Activated CD4-positive, alpha-beta T cell treated with anti-CD3 and anti-CD28 coated beads, Interleukin-2, amount 10 ng/mL, durations not matched to agents 7 days and 5 days (primary cell): ENCODE data around the gene FAM222B. TPM values are rescaled to one million over a fixed set of nuclear protein-coding genes. Genes with fewer than 3 reads are reported as not detected.

Source experiments
- CTCF ChIA-PET: fragments of 350-600 bp; sonication (Branson Sonifier 250); formaldehyde crosslinking; loops from one replicate; lab custom pipeline; 2021; ENCODE audit warnings: antibody characterized with exemption; lab: Charles Lee
- POLR2A ChIA-PET: fragments of 350-600 bp; sonication (Branson Sonifier 250); formaldehyde crosslinking; loops from one replicate; lab custom pipeline; 2021; ENCODE audit warnings: antibody characterized with exemption; lab: Charles Lee
- DNase-seq: peaks from one replicate; pipeline ENCODE4 v3.0.0-alpha.2; 2020
- H3K27ac Mint-ChIP-seq: one replicate; pipeline ENCODE4 v1.8.0; 2021; ENCODE audit warnings: mild to moderate bottlenecking, moderate library complexity, mixed read lengths
- H3K27me3 Mint-ChIP-seq: one replicate; pipeline ENCODE4 v1.8.0; 2021; ENCODE audit warnings: mixed read lengths
- H3K36me3 Mint-ChIP-seq: one replicate; pipeline ENCODE4 v1.8.0; 2021; ENCODE audit warnings: low read depth, mixed read lengths
- H3K4me1 Mint-ChIP-seq: one replicate; pipeline ENCODE4 v1.8.0; 2021; ENCODE audit warnings: mixed read lengths
- H3K4me3 Mint-ChIP-seq: one replicate; pipeline ENCODE4 v1.8.0; 2021; ENCODE audit warnings: mild to moderate bottlenecking, moderate library complexity, mixed read lengths
- H3K9me3 Mint-ChIP-seq: one replicate; pipeline ENCODE4 v1.8.0; 2021; ENCODE audit warnings: mixed read lengths
- microRNA-seq: library from miRNA; unstranded; fragments of <30 nt; microRNA quantifications from one replicate; pipeline ENCODE4 v1.2.0, GENCODE V29; 2021; ENCODE audit warnings: borderline microRNAs expressed, borderline replicate concordance
- total RNA-seq, 2 experiments: library from RNA; stranded (reverse); gene quantifications; one replicate each; pipeline ENCODE4 v1.2.3, GENCODE V29; 2021

FAM222B gene
- total RNA-seq, 2 experiments from 2014 or later = 15.7 to 17.9 TPM

GRCh38 chr17:28706471-28707338, 135.9 kb downstream of the FAM222B start:
- Mint-ChIP-seq H3K27ac (no peak overlapping the region), H3K4me3 (no peak overlapping the region), H3K36me3 (peaks cover 17% of the 10 kb centered on the region), H3K27me3 (no peaks in the 10 kb centered on the region), H3K4me1 (peaks cover 12% of the 10 kb centered on the region), H3K9me3 (no peaks in the 10 kb centered on the region)
- DNase-seq = no peak
- POLR2A ChIA-PET = no interaction called here
- CTCF ChIA-PET = interaction anchor here (0.9 to 1.0 kb wide), 2 partner anchors 9 to 45 kb away, joined by 3 to 4 read pairs; partner anchors contain the start of genes SDF2 and SUPT6H

Small RNA genes within 50 kb of the gene (microRNA-seq; reads per million reads assigned to microRNA genes)
- gene MIR451B = not detected

Other genes with a start within 250 kb of the FAM222B start
- 100 to 1,000 TPM; 139 to 147 TPM for gene SPAG5, start 243.8 kb downstream of the FAM222B start, total RNA-seq
- gene RSKR, start 228.6 kb downstream of the FAM222B start, total RNA-seq = 10 to 100 TPM; 18.4 to 20.6 TPM
- gene BLTP2, start 197.6 kb downstream of the FAM222B start, total RNA-seq = 100 to 1,000 TPM; 144 to 145 TPM
- 10 to 100 TPM; 43.9 to 53.2 TPM for gene SDF2, start 180.9 kb downstream of the FAM222B start, total RNA-seq
- gene SUPT6H, start 180.6 kb downstream of the FAM222B start, total RNA-seq = 10 to 100 TPM; 78.4 to 78.7 TPM
- 1 to 10 TPM; 5.5 to 5.7 TPM for gene PROCA1, start 130.9 kb downstream of the FAM222B start, total RNA-seq
- gene RAB34, start 124.9 kb downstream of the FAM222B start, total RNA-seq = 10 to 100 TPM; 11.0 to 11.8 TPM
- gene RPL23A, start 122.8 kb downstream of the FAM222B start, total RNA-seq = 1,000 to 10,000 TPM; 1,884 to 2,250 TPM
- gene TLCD1, start 116.6 kb downstream of the FAM222B start, total RNA-seq = 1 to 10 TPM; 2.1 to 2.3 TPM
- 1 to 10 TPM; 7.3 TPM for gene NEK8, start 114.0 kb downstream of the FAM222B start, total RNA-seq
- 10 to 100 TPM; 44.9 to 45.1 TPM for gene TRAF4, start 98.8 kb downstream of the FAM222B start, total RNA-seq
- 10 to 100 TPM; 40.8 to 42.9 TPM for gene ERAL1, start 12.2 kb upstream of the FAM222B start, total RNA-seq
- gene FLOT2, start 54.9 kb upstream of the FAM222B start, total RNA-seq = 100 to 1,000 TPM; 200 to 212 TPM
- gene DHRS13, start 60.3 kb upstream of the FAM222B start, total RNA-seq = 10 to 100 TPM; 26.8 to 27.8 TPM
- gene PHF12, start 108.7 kb upstream of the FAM222B start, total RNA-seq = 10 to 100 TPM; 72.3 to 78.1 TPM
- not detected for gene SEZ6, start 163.2 kb upstream of the FAM222B start, total RNA-seq
- 1 to 10 TPM; 1.6 to 1.7 TPM for gene PIPOX, start 200.4 kb upstream of the FAM222B start, total RNA-seq